ENCODE measurements around the gene CDCA5.
"Not testable (repeated sequence)": the region's sequence is repeated elsewhere in the genome, so short reads cannot be mapped to it uniquely, and the experiment has no call there.

CDCA5 gene

DNA sequence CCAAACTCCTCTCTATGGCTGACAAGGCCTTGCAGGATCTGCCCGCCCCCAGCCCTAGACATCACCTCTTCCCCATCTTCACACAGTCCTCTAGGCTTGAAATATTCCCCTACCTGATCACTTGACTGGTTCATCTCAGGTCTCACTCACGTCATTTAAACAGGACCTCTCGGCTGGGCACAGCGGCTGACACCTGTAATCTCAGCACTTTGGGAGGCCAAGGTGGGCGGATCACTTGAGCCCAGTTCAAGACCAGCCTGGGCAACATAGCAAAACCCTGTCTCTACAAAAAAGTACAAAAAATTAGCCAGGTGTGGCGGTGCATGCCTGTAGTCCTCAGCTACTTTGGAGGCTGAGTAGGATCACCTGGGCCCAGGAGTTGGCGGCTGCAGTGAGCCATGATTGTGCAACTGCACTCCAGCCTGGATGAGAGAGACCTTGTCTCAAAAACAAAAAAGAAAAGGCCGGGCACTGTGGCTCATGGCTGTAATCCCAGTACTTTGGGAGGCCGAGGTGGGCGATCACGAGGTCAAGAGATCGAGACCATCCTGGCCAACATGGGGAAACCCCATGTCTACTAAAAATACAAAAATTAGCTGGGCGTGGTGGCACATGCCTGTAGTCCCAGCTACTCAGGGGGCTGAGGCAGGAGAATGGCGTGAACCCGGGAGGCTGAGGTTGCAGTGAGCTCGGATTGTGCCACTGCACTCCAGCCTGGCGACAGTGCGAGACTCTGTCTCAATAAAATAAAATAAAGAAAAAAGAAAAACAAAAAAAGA is 35.2 kb upstream of the CDCA5 start:
- DNase-seq (ENCODE audit: low read depth in 3 of 3), result not testable (repeated sequence)

- DNase-seq (ENCODE audit: low read depth in 3 of 3), result no peak
Observed at GRCh38 chr11:65118097-65118837, 34.4 kb upstream of the CDCA5 start.

- peak; percentile 100 for DNase-seq (ENCODE audit: low read depth in 3 of 3)
Observed at GRCh38 chr11:65117206-65118096, 33.6 kb upstream of the CDCA5 start, which contains the start of gene ZNHIT2. ZNHIT2 (minus strand) TSS chr11:65117701; CDS start chr11:65117653, 48 bp downstream.

DNA sequence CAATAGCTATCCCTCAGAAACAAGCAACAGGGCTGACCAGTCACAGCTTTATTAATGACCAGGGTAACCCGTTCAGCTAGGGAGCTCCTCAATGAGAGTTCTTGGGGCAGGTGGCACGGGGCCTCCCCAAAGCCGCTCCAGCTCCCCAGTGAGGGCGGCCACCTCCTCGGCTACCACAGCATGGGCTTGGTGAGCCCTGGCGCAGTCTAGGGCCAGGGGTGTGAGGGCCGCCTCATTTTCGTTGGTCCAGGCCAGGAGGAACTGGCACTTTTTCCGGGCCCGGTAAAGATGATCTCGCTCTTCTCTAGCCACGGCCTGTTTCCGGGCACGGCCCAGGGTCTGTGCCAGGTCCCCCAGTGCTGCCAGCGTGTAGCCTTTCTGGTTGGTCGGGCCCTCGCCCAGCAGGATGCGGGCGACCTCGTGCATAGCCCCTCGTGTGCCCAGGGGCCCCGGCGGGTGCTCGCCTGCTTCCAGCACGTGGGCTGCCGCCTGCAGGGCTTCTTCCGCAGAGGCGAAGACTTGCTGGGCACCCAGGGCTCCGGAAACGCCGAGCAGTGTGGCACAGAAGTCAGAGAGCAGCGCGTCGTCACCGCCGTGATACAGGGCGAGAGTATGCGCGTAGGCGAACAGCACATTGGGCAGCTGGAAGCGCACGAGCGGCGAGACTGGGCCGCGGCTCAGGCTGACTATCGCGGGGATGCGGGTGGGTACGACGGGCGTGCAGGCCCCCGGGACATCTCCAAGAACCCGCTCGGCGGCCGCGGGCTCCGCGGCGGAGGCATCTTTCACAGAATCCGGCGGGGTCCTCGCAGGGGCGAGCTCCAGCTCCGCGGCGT is 32.7 kb upstream of the CDCA5 start:
- DNase-seq (ENCODE audit: low read depth in 3 of 3), result peak in 2 of 3 donors; percentile 55 to 63

GRCh38 chr11:65115361-65116082 is 31.7 kb upstream of the CDCA5 start:
- DNase-seq (ENCODE audit: low read depth in 3 of 3), result no peak

- no peak for DNase-seq (ENCODE audit: low read depth in 3 of 3)
Observed at GRCh38 chr11:65114538-65115171, 30.8 kb upstream of the CDCA5 start.

DNA sequence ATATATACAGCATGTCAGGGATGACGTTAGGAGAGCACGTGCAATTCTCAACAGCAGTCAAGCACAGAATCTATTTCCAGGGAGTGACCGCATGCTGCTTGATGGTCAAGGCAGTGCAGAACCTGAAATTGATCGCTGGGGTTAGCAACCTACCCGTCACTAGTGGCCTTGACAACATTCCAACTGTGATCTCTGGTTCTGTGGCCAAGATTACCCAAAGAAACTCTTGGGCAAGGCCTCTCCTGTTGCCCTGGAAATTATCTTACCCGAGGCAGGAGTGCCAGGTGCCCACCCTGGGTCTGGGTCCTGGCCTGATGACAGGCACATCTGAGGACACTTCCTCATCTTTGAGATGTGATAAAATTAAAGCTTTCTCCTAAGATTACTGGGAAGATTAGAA is 30.0 kb upstream of the CDCA5 start:
- DNase-seq (ENCODE audit: low read depth in 3 of 3), result no peak

DNA sequence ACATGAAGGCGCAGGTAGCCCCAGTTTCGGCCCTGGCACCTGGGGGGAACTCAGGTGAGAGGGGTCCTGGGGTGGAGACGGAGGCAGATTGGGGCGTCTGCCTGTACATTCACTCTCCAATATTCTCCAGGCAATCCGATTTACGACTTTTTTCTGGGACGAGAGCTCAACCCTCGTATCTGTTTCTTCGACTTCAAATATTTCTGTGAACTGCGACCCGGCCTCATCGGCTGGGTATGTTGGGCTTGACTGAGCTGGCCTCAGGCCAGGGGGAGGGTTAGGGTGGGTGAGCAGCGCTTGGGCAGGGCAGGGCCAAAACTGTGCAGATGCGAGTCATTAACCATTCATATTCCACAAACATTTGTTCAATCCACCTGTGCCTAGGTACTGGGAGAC is 29.5 kb upstream of the CDCA5 start:
- no peak for DNase-seq (ENCODE audit: low read depth in 3 of 3)

DNA sequence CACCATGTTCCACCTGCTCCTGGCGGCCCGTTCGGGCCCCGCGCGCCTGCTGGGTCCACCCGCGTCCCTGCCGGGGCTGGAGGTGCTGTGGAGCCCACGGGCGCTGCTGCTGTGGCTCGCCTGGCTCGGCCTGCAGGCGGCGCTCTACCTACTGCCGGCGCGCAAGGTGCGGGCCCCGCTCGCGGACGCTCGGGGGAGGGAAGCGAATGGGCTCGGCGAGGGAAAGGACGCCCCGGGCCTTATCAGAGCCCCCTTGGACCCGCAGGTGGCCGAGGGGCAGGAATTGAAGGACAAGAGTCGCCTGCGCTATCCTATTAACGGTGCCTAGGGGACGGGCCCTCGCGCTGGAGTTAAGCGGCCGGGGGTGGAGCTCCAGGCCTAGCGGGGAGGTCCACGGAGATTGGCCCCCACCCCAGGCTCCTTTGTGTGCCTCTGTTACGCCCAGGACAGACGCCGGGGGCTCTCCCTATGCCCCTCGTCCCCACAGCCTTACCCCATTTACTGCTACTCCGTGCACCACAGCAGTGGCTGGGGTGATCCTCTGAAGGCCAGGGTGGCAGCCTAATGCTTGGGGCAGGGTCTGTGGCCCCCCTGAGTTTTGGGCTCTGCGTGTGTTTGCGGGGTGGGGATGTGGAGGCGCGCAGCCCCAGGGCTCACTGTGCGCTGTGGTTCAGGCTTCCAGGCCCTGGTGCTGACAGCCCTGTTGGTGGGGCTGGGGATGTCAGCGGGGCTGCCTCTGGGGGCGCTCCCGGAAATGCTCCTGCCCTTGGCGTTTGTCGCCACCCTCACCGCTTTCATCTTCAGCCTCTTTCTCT is 28.9 kb upstream of the CDCA5 start:
- peak; percentile 51 to 74 (median 57) for DNase-seq (ENCODE audit: low read depth in 3 of 3)

- peak; percentile 86 to 97 (median 88) for DNase-seq (ENCODE audit: low read depth in 3 of 3)
Observed at GRCh38 chr11:65111744-65112545, 28.1 kb upstream of the CDCA5 start, which contains the start of gene TM7SF2. TM7SF2 (plus strand) TSS chr11:65111872; CDS start chr11:65112016, 144 bp downstream.

DNA sequence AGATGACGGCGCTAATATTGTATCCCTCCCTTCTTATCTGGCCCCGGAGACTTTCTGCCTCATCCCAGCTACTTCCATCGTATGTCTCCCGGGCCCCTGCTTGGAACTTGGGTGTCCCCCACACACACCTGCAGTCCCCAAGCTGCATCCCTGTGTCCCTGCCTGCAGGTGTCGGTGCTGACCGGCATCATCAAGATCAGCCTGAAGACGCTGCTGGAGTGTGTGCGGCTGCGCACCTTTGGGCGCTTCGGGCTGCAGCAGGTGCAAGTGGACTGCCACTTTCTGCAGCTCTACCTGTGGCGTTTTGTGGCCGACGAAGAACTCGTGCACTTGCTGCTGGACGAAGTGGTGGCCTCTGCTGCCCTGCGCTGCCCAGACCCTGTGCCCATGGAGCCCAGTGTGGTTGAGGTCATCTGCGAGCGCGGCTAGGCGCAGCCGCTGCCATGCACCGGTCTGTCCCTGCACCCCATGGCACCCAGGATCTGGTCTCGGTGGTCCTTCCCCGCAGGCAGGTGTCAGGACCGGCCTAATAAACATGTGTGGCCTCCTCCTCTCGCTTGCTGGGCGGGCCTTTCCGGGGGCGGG is 27.4 kb upstream of the CDCA5 start:
- no peak for DNase-seq (ENCODE audit: low read depth in 3 of 3)

DNA sequence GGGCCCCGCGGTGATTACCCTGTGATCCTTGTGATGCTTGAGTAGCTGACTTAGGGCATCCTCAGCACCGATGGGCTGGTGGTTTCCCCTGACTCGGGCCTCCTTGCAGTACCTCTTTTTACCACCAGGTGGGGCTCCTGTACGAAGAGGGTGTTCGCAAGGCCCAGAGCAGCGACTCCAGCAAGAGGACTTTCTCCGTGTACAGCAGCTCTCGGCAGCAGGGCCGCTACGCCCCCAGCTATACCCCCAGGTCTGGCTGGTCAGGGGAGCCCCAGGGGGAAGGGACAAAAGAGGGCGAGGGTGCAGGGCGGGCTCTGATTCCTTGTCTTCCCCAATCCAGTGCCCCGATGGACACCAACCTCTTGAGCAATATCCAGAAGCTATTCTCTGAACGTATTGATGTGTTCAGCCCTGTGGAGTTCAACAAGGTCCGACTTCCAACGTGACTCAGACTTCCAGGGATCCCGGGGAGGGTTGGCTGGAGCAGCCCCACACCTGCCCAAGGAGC is 26.6 kb upstream of the CDCA5 start:
- peak; percentile 87 to 97 (median 93) for DNase-seq (ENCODE audit: low read depth in 3 of 3)

- DNase-seq (ENCODE audit: low read depth in 3 of 3), result no peak
Observed at GRCh38 chr11:65109231-65110198, 25.7 kb upstream of the CDCA5 start.

GRCh38 chr11:65108469-65109123 is 24.8 kb upstream of the CDCA5 start:
- DNase-seq (ENCODE audit: low read depth in 3 of 3), result no peak

DNA sequence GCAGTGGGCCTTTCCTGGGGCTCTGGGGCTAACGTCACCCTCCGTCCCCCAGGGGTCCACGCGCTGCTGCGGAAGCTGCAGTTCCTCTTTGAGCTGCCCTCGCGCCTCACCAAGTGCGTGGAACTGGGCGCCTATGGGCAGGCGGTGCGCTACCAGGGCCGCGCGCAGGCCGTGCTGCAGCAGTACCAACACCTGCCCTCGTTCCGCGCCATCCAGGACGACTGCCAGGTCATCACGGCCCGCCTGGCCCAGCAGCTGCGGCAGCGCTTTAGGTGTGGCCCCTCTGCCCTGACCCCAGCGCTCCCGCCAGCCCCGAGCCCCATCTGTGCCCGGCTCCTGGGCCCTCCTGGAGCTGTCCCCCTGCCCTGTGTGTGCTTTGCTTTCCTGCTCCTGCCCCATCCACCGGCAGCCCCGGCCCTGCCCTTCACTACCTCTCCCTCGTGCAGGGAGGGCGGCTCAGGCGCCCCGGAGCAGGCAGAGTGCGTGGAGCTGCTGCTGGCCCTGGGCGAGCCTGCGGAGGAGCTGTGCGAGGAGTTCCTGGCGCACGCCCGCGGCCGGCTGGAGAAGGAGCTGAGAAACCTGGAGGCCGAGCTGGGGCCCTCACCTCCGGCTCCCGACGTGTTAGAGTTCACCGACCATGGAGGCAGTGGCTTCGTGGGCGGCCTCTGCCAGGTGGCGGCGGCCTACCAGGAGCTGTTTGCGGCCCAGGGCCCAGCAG is 24.1 kb upstream of the CDCA5 start:
- DNase-seq (ENCODE audit: low read depth in 3 of 3), result no peak
